ENCODE results near the gene BCR.

- TF ChIP-seq YY1 (IDR thresholded peaks at IDR 0.05; ENCODE audit: insufficient read depth, insufficient read length) (no peak), SUZ12 (IDR thresholded peaks at IDR 0.05; ENCODE audit: extremely low read depth, insufficient read depth, insufficient read length) (no peak), ZNF274 (IDR thresholded peaks at IDR 0.05; ENCODE audit: low read depth, low read length) (no peak)
Measured at GRCh38 chr22:23177197-23177596, 3.1 kb upstream of the BCR start.

Data from NT2/D1 (cell line).